WERI-Rb-1 (cell line): ENCODE measurements around the gene MYO16.
"Not testable (repeated sequence)": the region's sequence is repeated elsewhere in the genome, so short reads cannot be mapped to it uniquely, and the experiment has no call there.

Experiments
- DNase-seq: peaks from one replicate; pipeline ENCODE4 v3.0.0-alpha.2; 2020
- H3K27ac ChIP-seq: fragments of 250-450 bp; sonication (Bioruptor Pico); 2 replicates; pipeline ENCODE4 v1.5.1; 2020; ENCODE audit warnings: mild to moderate bottlenecking, moderate library complexity
- H3K27me3 ChIP-seq: fragments of 250-450 bp; sonication (Bioruptor Pico); 2 replicates; pipeline ENCODE4 v1.5.1; 2021; ENCODE audit warnings: mild to moderate bottlenecking, low read depth, moderate library complexity; ENCODE audit not compliant: insufficient read depth, severe bottlenecking
- H3K36me3 ChIP-seq: fragments of 250-450 bp; sonication (Bioruptor Pico); 2 replicates; pipeline ENCODE4 v1.5.1; 2020; ENCODE audit warnings: mild to moderate bottlenecking, moderate library complexity
- H3K4me3 ChIP-seq: 2 replicates; pipeline ENCODE4 v1.5.1; 2011; ENCODE audit warnings: low read depth, mild to moderate bottlenecking, control low read depth, low read length
- H3K9me3 ChIP-seq: fragments of 250-450 bp; sonication (Bioruptor Pico); 2 replicates; pipeline ENCODE4 v1.5.1; 2021; ENCODE audit warnings: mild to moderate bottlenecking, moderate library complexity; ENCODE audit not compliant: severe bottlenecking
- CTCF ChIP-seq: IDR thresholded peaks from 2 replicates; pipeline ENCODE4 v1.5.1; 2011; ENCODE audit warnings: low read depth, mild to moderate bottlenecking, control low read depth, inconsistent platforms, low read length

MYO16 gene

GRCh38 chr13:109214393-109214792, 585.0 kb downstream of the MYO16 start:
- no peak for TF ChIP-seq CTCF
- H3K27me3 ChIP-seq = no peaks in the 10 kb centered on the region
- H3K36me3 ChIP-seq = no peaks in the 10 kb centered on the region
- H3K27ac ChIP-seq = no peak overlapping the region
- no peak overlapping the region for H3K4me3 ChIP-seq
- DNase-seq = no peak
- H3K9me3 ChIP-seq = no peaks in the 10 kb centered on the region

- Histone ChIP-seq H3K9me3 (no peaks in the 10 kb centered on the region), H3K36me3 (no peaks in the 10 kb centered on the region), H3K4me3 (no peak overlapping the region), H3K27ac (no peak overlapping the region), H3K27me3 (no peaks in the 10 kb centered on the region)
- no peak for TF ChIP-seq CTCF
- no peak for DNase-seq
Measured at GRCh38 chr13:109215377-109215776, 586.0 kb downstream of the MYO16 start.

GRCh38 chr13:109217510-109217909, 588.1 kb downstream of the MYO16 start:
- H3K36me3 ChIP-seq, H3K4me3 ChIP-seq, H3K27ac ChIP-seq, H3K27me3 ChIP-seq, H3K9me3 ChIP-seq, DNase-seq: not testable (repeated sequence)

GRCh38 chr13:109220631-109221030, 591.2 kb downstream of the MYO16 start:
- no peaks in the 10 kb centered on the region for H3K27me3 ChIP-seq
- H3K36me3 ChIP-seq = no peaks in the 10 kb centered on the region
- no peak overlapping the region for H3K4me3 ChIP-seq
- no peak overlapping the region for H3K27ac ChIP-seq
- TF ChIP-seq CTCF = no peak
- no peaks in the 10 kb centered on the region for H3K9me3 ChIP-seq
- DNase-seq = no peak

GRCh38 chr13:109224033-109224432, 594.6 kb downstream of the MYO16 start:
- Histone ChIP-seq H3K27ac (no peak overlapping the region), H3K36me3 (no peaks in the 10 kb centered on the region), H3K4me3 (no peak overlapping the region), H3K9me3 (no peaks in the 10 kb centered on the region), H3K27me3 (no peaks in the 10 kb centered on the region)
- no peak for DNase-seq
- TF ChIP-seq CTCF = no peak

- Histone ChIP-seq H3K27ac (no peak overlapping the region), H3K36me3 (no peaks in the 10 kb centered on the region), H3K9me3 (no peaks in the 10 kb centered on the region), H3K27me3 (no peaks in the 10 kb centered on the region), H3K4me3 (no peak overlapping the region)
- no peak for TF ChIP-seq CTCF
- no peak for DNase-seq
Measured at GRCh38 chr13:109226631-109227030, 597.2 kb downstream of the MYO16 start.
